ENCODE data around the gene RAB34.

RAB34 gene

DNA sequence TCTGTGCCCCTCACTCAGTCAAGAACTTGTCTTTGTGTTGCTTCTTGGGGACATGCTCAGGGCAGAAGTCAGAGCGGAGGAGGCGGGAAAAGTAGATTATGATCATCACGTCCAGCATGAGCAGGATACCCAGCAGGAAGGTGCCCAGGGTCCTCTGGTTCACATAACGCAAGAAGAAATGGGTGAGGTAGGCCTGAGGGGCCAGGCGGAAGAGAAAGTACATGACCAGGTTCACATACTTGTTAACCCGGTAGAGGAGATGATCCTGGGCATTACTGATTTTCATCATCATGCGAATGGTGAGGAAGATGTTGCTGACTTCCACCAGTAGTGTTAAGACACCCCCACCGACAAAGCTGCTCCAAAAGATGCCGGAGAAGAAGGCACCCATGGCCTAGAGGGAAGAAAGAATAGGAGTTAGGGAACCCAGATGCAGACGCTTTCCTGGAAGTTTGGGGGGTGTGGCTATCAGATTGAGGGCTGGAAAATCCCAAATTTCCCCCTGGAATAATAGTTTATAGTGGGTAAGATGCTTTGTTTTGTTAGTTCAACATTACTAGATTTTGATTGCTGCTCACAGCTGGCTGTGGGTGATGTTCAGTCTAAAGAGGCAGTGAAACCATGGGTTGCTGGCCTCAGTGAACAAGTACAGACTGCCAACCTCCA, 7.0 kb upstream of the RAB34 start (continued):
- TF ChIP-seq, protein P1, sequence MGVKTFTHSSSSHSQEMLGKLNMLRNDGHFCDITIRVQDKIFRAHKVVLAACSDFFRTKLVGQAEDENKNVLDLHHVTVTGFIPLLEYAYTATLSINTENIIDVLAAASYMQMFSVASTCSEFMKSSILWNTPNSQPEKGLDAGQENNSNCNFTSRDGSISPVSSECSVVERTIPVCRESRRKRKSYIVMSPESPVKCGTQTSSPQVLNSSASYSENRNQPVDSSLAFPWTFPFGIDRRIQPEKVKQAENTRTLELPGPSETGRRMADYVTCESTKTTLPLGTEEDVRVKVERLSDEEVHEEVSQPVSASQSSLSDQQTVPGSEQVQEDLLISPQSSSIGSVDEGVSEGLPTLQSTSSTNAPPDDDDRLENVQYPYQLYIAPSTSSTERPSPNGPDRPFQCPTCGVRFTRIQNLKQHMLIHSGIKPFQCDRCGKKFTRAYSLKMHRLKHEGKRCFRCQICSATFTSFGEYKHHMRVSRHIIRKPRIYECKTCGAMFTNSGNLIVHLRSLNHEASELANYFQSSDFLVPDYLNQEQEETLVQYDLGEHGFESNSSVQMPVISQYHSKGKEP (tag by site-specific recombination; IDR thresholded peaks at IDR 0.05): peak; percentile 42; the same call in 1 of the 2 replicates
- no peak for TF ChIP-seq ZNF529 (tag by site-specific recombination; IDR thresholded peaks at IDR 0.05; ENCODE audit: insufficient replicate concordance)
- TF ChIP-seq, protein P2, sequence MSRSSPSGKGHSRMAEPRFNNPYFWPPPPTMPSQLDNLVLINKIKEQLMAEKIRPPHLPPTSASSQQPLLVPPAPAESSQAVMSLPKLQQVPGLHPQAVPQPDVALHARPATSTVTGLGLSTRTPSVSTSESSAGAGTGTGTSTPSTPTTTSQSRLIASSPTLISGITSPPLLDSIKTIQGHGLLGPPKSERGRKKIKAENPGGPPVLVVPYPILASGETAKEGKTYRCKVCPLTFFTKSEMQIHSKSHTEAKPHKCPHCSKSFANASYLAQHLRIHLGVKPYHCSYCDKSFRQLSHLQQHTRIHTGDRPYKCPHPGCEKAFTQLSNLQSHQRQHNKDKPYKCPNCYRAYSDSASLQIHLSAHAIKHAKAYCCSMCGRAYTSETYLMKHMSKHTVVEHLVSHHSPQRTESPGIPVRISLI (tag by site-specific recombination; IDR thresholded peaks at IDR 0.05): no peak
- TF ChIP-seq, protein P3, sequence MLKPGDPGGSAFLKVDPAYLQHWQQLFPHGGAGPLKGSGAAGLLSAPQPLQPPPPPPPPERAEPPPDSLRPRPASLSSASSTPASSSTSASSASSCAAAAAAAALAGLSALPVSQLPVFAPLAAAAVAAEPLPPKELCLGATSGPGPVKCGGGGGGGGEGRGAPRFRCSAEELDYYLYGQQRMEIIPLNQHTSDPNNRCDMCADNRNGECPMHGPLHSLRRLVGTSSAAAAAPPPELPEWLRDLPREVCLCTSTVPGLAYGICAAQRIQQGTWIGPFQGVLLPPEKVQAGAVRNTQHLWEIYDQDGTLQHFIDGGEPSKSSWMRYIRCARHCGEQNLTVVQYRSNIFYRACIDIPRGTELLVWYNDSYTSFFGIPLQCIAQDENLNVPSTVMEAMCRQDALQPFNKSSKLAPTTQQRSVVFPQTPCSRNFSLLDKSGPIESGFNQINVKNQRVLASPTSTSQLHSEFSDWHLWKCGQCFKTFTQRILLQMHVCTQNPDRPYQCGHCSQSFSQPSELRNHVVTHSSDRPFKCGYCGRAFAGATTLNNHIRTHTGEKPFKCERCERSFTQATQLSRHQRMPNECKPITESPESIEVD (tag by site-specific recombination; IDR thresholded peaks at IDR 0.05): peak; percentile 85
- TF ChIP-seq IKZF3 (tag by site-specific recombination; IDR thresholded peaks at IDR 0.05): peak; percentile 98
- peak; percentile 40; the same call in 1 of the 2 replicates for TF ChIP-seq ZNF10 (tag by site-specific recombination; IDR thresholded peaks at IDR 0.05)
- TF ChIP-seq, protein P4, sequence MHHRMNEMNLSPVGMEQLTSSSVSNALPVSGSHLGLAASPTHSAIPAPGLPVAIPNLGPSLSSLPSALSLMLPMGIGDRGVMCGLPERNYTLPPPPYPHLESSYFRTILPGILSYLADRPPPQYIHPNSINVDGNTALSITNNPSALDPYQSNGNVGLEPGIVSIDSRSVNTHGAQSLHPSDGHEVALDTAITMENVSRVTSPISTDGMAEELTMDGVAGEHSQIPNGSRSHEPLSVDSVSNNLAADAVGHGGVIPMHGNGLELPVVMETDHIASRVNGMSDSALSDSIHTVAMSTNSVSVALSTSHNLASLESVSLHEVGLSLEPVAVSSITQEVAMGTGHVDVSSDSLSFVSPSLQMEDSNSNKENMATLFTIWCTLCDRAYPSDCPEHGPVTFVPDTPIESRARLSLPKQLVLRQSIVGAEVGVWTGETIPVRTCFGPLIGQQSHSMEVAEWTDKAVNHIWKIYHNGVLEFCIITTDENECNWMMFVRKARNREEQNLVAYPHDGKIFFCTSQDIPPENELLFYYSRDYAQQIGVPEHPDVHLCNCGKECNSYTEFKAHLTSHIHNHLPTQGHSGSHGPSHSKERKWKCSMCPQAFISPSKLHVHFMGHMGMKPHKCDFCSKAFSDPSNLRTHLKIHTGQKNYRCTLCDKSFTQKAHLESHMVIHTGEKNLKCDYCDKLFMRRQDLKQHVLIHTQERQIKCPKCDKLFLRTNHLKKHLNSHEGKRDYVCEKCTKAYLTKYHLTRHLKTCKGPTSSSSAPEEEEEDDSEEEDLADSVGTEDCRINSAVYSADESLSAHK (tag by site-specific recombination; IDR thresholded peaks at IDR 0.05): peak; percentile 73
- TF ChIP-seq ZNF777 (tag by site-specific recombination; IDR thresholded peaks at IDR 0.05; ENCODE audit: borderline replicate concordance): no peak
- TF ChIP-seq, protein P5, sequence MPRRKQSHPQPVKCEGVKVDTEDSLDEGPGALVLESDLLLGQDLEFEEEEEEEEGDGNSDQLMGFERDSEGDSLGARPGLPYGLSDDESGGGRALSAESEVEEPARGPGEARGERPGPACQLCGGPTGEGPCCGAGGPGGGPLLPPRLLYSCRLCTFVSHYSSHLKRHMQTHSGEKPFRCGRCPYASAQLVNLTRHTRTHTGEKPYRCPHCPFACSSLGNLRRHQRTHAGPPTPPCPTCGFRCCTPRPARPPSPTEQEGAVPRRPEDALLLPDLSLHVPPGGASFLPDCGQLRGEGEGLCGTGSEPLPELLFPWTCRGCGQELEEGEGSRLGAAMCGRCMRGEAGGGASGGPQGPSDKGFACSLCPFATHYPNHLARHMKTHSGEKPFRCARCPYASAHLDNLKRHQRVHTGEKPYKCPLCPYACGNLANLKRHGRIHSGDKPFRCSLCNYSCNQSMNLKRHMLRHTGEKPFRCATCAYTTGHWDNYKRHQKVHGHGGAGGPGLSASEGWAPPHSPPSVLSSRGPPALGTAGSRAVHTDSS (tag by site-specific recombination; IDR thresholded peaks at IDR 0.05): peak; percentile 76
- TF ChIP-seq, protein P6, sequence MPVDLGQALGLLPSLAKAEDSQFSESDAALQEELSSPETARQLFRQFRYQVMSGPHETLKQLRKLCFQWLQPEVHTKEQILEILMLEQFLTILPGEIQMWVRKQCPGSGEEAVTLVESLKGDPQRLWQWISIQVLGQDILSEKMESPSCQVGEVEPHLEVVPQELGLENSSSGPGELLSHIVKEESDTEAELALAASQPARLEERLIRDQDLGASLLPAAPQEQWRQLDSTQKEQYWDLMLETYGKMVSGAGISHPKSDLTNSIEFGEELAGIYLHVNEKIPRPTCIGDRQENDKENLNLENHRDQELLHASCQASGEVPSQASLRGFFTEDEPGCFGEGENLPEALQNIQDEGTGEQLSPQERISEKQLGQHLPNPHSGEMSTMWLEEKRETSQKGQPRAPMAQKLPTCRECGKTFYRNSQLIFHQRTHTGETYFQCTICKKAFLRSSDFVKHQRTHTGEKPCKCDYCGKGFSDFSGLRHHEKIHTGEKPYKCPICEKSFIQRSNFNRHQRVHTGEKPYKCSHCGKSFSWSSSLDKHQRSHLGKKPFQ (tag by site-specific recombination; IDR thresholded peaks at IDR 0.05): 0 out of 2 replicates have a peak, but pooled peaks have one; percentile 2
- TF ChIP-seq, protein P7, sequence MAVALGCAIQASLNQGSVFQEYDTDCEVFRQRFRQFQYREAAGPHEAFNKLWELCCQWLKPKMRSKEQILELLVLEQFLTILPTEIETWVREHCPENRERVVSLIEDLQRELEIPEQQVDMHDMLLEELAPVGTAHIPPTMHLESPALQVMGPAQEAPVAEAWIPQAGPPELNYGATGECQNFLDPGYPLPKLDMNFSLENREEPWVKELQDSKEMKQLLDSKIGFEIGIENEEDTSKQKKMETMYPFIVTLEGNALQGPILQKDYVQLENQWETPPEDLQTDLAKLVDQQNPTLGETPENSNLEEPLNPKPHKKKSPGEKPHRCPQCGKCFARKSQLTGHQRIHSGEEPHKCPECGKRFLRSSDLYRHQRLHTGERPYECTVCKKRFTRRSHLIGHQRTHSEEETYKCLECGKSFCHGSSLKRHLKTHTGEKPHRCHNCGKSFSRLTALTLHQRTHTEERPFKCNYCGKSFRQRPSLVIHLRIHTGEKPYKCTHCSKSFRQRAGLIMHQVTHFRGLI (tag by site-specific recombination; IDR thresholded peaks at IDR 0.05): no peak
- TF ChIP-seq WT1 (tag by site-specific recombination; IDR thresholded peaks at IDR 0.05): no peak
- peak; percentile 9; the same call in 1 of the 2 replicates for TF ChIP-seq ZNF366 (tag by site-specific recombination; conservative IDR thresholded peaks at IDR 0.05)
- peak; percentile 83 for TF ChIP-seq KLF10 (tag by site-specific recombination; IDR thresholded peaks at IDR 0.05)
- no peak for TF ChIP-seq ZNF112 (tag by site-specific recombination; IDR thresholded peaks at IDR 0.05)
- peak; percentile 30 for TF ChIP-seq GFI1B (tag by site-specific recombination; IDR thresholded peaks at IDR 0.05)
- TF ChIP-seq ZNF600 (tag by site-specific recombination; IDR thresholded peaks at IDR 0.05): 0 out of 2 replicates have a peak, but pooled peaks have one; percentile 14
- no peak for TF ChIP-seq ZNF354C (tag by site-specific recombination; IDR thresholded peaks at IDR 0.05; ENCODE audit: borderline replicate concordance, low read depth)
- TF ChIP-seq, protein P8, sequence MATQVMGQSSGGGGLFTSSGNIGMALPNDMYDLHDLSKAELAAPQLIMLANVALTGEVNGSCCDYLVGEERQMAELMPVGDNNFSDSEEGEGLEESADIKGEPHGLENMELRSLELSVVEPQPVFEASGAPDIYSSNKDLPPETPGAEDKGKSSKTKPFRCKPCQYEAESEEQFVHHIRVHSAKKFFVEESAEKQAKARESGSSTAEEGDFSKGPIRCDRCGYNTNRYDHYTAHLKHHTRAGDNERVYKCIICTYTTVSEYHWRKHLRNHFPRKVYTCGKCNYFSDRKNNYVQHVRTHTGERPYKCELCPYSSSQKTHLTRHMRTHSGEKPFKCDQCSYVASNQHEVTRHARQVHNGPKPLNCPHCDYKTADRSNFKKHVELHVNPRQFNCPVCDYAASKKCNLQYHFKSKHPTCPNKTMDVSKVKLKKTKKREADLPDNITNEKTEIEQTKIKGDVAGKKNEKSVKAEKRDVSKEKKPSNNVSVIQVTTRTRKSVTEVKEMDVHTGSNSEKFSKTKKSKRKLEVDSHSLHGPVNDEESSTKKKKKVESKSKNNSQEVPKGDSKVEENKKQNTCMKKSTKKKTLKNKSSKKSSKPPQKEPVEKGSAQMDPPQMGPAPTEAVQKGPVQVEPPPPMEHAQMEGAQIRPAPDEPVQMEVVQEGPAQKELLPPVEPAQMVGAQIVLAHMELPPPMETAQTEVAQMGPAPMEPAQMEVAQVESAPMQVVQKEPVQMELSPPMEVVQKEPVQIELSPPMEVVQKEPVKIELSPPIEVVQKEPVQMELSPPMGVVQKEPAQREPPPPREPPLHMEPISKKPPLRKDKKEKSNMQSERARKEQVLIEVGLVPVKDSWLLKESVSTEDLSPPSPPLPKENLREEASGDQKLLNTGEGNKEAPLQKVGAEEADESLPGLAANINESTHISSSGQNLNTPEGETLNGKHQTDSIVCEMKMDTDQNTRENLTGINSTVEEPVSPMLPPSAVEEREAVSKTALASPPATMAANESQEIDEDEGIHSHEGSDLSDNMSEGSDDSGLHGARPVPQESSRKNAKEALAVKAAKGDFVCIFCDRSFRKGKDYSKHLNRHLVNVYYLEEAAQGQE (tag by site-specific recombination; IDR thresholded peaks at IDR 0.05): no peak
- no peak for TF ChIP-seq ZNF670 (tag by site-specific recombination; IDR thresholded peaks at IDR 0.05; ENCODE audit: low read depth)
- no peak; the same call in 1 of the 2 replicates for TF ChIP-seq ZNF146 (tag by site-specific recombination; IDR thresholded peaks at IDR 0.05)

Measured in HEK293 (cell line).